Neutrophil (primary cell): ENCODE measurements around the gene FOXF2.
"Not testable (repeated sequence)": the region's sequence is repeated elsewhere in the genome, so short reads cannot be mapped to it uniquely, and the experiment has no call there.

Source experiments
- H3K27ac ChIP-seq: fragments of 200-600 bp; sonication (generic); 2 replicates; pipeline ENCODE4 v1.5.1; 2016; ENCODE audit warnings: mild to moderate bottlenecking, moderate library complexity
- H3K27me3 ChIP-seq: fragments of 200-600 bp; sonication (generic); 2 replicates; pipeline ENCODE4 v1.6.0; 2016; ENCODE audit warnings: mild to moderate bottlenecking
- H3K36me3 ChIP-seq: fragments of 200-600 bp; sonication (generic); 2 replicates; pipeline ENCODE4 v1.5.1; 2017
- H3K4me1 ChIP-seq, 2 experiments: fragments of 200-600 bp in 1 of 2; sonication (generic) in 1 of 2; 1 replicate in 1 of 2; 2 replicates in 1 of 2; pipeline versions ENCODE4 v1.5.1 to v1.6.1; 2013 to 2016; ENCODE audit warnings: low read depth in 1 of 2, low read length in 1 of 2, mild to moderate bottlenecking in 1 of 2, moderate library complexity in 1 of 2; ENCODE audit not compliant: control insufficient read depth in 1 of 2, insufficient read depth in 1 of 2
- H3K4me3 ChIP-seq, 2 experiments: fragments of 200-600 bp in 1 of 2; sonication (generic) in 1 of 2; 1 replicate in 1 of 2; 2 replicates in 1 of 2; pipeline ENCODE4 v1.5.1; 2013 to 2016; ENCODE audit warnings: low read depth in 1 of 2, low read length in 1 of 2, mild to moderate bottlenecking in 1 of 2, moderate library complexity in 1 of 2
- H3K9me3 ChIP-seq: fragments of 200-600 bp; sonication (generic); 2 replicates; pipeline ENCODE4 v1.5.1; 2016
- CTCF ChIP-seq: fragments of 200-600 bp; sonication (generic); IDR thresholded peaks from 2 replicates; pipeline ENCODE4 v1.5.1; 2016; ENCODE audit warnings: antibody characterized with exemption

FOXF2 gene

GRCh38 chr6:1349655-1350054 lies 39.7 kb upstream of the FOXF2 start:
- Histone ChIP-seq H3K9me3 (no peaks in the 10 kb centered on the region), H3K4me3 (no peak overlapping the region), H3K36me3 (no peaks in the 10 kb centered on the region), H3K27ac (no peak overlapping the region), H3K4me1 (no peaks in the 10 kb centered on the region), H3K27me3 (peaks cover 29% of the 10 kb centered on the region)
- no peak for TF ChIP-seq CTCF

- no peak overlapping the region for H3K4me3 ChIP-seq
- no peak for TF ChIP-seq CTCF
- no peaks in the 10 kb centered on the region for H3K36me3 ChIP-seq
Observed at GRCh38 chr6:1351381-1352008, 37.9 kb upstream of the FOXF2 start.

GRCh38 chr6:1355068-1355467 lies 34.3 kb upstream of the FOXF2 start:
- H3K9me3 ChIP-seq, H3K36me3 ChIP-seq, H3K4me1 ChIP-seq, H3K27ac ChIP-seq, H3K4me3 ChIP-seq: not testable (repeated sequence)
- peaks cover 37% of the 10 kb centered on the region for H3K27me3 ChIP-seq

More at GRCh38 chr6:1351381-1352008, 37.9 kb upstream of the FOXF2 start:
- Histone ChIP-seq H3K4me1 (no peaks in the 10 kb centered on the region), H3K27me3 (peaks cover 22% of the 10 kb centered on the region), H3K27ac (no peak overlapping the region), H3K9me3 (no peaks in the 10 kb centered on the region)

GRCh38 chr6:1361717-1362116 lies 27.7 kb upstream of the FOXF2 start:
- H3K27me3 ChIP-seq, result peaks cover 68% of the 10 kb centered on the region
- not testable (repeated sequence) for H3K9me3 ChIP-seq, H3K27ac ChIP-seq, H3K4me1 ChIP-seq, H3K36me3 ChIP-seq, H3K4me3 ChIP-seq

GRCh38 chr6:1362643-1363042 lies 26.7 kb upstream of the FOXF2 start:
- H3K27ac ChIP-seq, result no peak overlapping the region
- no peak for TF ChIP-seq CTCF
- no peak overlapping the region for H3K4me3 ChIP-seq
- no peaks in the 10 kb centered on the region for H3K4me1 ChIP-seq
- peaks cover 70% of the 10 kb centered on the region for H3K27me3 ChIP-seq
- no peaks in the 10 kb centered on the region for H3K36me3 ChIP-seq
- H3K9me3 ChIP-seq, result no peaks in the 10 kb centered on the region

- TF ChIP-seq CTCF, result no peak
- Histone ChIP-seq H3K4me3 (no peak overlapping the region), H3K9me3 (no peaks in the 10 kb centered on the region), H3K4me1 (no peaks in the 10 kb centered on the region), H3K36me3 (no peaks in the 10 kb centered on the region), H3K27me3 (peaks cover 76% of the 10 kb centered on the region), H3K27ac (no peak overlapping the region)
Observed at GRCh38 chr6:1363298-1363697, 26.1 kb upstream of the FOXF2 start.
